Stimulated activated CD8-positive, alpha-beta memory T cell treated with anti-CD3 and anti-CD28 coated beads, Interleukin-15, amount 100 ng/mL, for 1 hour (primary cell): ENCODE measurements around the gene DPYSL5.
"Not testable (repeated sequence)": the region's sequence is repeated elsewhere in the genome, so short reads cannot be mapped to it uniquely, and the experiment has no call there.

Experiments
- DNase-seq: peaks from one replicate; pipeline ENCODE4 v3.0.0-alpha.2; 2020; ENCODE audit warnings: low read depth

DPYSL5 gene

DNA sequence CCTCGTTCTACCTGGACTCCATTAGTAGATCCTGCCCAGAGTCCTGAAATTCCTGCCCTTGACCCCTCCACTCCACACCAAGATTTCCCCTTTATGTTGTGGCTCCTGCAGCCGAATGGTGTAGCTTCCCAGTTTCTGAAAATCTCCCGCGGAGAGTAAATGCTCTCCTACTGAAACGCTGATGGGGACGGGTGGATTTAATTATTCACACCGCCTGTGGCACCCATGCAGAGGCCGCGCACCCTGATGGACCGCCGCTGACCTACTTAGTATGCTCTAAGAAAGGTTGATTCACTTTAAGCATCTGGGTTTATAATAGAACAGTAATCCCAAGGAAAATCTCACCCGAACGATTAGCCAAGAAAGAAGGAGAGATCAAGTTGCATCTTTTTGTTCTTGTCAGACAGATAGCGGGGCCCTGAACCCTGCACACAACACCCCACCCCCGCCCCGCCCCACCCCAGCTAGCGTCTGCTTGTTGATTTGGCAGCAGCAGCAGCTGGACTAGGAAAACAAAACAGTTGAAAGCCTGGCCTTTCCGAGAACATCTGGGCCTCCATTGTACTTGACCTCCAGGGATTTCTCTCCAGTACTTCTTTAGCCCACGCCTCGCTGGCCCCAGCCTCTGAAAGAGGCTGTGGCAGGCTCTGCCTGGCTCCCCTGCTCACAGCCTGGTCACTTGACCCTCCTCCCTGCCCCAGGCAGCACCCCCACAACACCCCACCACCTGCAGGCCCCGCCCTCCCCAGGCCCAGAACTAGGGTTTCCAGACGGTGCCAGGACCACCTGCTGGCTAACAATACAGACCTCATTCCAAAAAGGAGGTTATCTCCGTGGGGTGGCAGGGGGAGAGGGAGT lies 53.6 kb downstream of the DPYSL5 start:
- DNase-seq: no peak

DNA sequence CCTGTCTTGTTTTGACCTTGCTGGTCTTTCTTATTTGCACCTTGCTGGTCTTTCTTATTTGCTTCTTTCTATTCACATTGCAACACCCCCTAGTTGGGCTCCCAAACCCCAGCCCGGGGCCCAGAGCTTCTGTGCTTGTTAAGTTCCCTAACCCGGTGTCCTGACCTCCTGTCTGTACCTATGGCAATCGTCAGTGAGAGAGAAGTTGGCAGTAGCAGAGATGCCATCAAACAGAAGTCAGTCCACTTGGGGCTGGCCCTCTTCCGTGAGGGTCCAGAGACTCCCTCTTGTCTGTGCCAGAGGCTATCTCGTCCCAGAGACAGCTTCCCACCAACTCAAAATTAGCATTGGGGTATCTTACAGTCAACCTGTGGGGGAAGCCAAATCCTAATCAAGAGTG lies 55.7 kb downstream of the DPYSL5 start:
- no peak for DNase-seq

DNA sequence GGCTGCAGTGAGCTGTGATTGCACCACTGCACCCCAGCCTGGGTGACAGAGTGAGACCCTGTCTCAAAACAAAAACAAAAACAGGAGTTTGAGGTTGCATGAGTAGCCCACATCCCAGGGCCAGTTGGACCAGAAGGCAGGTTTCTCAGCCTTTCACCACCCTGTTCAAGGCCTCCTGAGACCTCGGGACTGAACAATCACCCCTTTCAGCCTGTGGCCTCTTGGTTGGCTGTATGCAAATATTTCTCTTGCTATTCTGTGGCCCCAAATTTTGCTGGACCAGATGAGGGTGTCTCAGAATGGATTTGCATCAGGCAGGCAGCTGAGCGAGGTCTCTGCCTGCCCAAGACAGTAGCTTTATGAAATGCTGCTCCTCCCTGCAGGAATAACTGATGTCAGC lies 56.9 kb downstream of the DPYSL5 start:
- no peak for DNase-seq

DNA sequence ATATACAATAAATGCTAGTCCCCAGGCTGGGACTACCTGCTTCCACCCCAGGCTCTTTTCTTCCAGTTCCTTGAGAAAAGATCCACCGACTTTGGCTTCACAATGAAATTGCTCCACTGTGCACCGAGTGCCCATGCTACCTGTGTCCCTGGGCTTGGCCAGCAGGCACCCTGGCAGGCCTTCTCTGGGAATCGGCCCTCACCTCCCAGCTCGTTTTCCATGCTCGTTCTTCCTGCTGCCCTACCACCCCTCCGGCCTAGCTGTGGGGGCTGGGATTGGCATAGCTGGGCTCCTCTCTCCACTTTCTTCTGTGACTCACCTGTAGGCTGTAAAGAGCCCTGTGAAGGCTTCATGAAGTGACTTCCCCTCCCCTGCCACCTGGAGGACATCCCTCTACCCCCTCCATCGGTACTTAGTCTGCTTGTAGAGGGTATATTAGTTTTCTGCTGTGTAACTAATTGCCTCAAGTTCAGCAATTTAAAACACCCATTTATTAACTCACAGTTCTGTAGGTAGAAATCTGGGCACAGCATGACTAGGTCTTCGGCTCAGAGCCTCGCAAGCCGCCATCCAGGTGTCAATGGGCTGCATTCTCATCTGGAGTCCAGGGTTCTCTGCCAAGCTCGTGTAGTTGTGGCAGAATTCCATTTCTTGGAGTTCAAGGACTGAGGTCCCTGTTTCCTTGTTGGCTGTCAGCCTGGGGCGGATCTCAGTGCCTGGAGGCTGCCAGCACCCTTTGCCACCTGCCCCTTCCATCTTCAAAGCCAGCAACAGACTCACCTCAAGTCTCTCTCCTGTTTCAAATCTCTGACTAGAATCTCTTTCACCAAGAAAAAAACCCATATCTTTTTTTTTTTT lies 57.6 kb downstream of the DPYSL5 start:
- DNase-seq: no peak

DNA sequence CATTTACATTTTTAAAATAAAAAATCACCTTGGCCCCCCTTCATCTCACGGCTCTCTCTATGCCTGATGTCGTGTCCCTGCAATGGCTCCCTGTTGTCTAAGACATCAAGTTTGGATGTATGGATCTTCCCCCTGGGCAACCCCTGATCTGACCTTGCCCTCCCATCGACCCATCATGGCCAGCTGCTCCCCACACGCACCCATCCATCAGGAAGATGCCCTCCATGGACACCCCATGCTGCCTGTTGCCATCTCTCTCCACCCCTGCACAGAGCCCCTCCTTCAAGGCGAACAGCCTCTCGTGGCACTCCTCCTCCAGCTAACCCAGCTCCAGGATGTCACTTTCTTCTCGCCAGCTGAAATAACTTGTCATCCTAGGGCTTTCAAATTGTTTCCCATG lies 59.5 kb downstream of the DPYSL5 start:
- DNase-seq: no peak

DNA sequence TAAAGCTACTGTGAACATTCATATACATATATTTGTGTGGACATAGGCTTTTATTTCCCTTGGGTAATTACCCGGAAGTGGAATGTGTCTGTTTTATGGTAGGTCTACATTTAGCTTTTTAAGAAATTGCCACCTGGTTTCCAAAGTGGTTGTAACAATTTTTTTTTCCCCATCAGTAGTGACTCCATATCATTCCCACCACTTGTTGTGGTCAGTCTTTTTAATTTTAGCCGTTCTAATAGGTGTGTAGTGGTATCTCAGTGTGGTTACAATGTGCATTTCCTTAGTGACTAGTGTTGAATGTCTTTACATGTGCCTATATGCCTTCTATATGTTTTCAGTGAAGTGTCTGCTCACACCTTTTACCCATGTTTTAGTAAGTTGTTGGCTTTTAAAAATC lies 62.2 kb downstream of the DPYSL5 start:
- DNase-seq: no peak

DNA sequence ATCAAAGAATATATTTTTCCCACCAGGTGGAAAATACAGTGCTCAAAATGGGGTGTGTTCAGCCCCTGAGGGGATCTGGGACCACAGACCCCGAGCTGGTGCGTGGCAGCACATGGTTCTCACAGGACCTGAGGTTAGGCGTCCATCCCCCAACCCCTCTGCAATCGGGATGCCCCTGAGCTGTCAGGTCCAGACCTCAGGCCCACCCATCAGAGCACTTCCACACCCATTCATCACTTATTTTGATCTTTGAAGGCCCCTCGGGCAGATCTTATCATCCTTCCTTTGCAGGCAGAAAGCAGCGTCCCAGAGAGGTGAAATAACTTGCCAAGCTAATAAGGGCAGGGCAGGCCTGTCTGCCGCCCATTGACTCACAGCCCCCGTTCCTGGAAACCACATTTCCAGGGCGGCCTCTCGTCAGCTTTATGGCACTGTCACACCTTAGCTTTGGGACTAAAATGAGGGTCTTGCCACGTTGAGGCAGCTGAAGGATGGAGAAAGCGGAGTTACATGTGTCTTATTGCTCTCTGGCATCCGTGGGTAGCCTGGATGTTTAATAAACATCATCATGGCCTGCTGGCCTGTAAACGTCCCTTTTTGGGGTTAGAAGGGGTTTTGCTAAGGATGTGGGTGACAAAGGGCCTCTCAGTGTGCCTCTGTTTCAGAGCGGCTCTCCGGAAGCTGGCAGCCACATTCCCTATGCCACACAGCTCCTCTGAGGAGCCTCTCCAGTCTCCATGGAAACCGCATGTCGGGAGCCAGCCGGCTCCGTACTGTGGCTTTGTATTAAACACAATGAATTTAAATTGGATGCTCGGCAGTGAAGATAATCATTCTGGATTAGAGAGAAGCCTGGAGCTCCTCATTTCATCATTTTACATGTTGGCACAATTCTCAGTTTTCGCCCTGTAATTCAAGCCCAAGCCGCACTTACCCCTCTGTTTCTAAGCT lies 64.3 kb downstream of the DPYSL5 start:
- DNase-seq: no peak

DNA sequence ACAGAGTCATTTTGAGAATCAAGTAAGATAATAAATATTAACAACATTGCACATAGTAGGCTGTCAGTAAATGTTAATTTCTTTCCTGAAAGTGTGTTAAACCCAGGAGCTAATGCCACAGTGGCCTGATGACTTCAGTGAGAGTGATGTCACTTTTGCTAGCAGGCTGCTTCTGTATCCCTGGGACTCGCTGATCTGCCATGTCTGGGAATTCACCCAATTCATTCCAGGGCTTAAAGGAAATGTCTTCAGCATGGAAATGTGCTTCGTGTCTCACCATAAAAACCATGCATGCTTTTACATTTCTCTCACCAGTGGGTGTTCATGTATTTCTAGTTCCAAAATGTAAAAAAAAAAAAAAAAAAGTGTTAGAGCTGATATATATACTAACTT lies 65.7 kb downstream of the DPYSL5 start:
- DNase-seq: no peak

DNA sequence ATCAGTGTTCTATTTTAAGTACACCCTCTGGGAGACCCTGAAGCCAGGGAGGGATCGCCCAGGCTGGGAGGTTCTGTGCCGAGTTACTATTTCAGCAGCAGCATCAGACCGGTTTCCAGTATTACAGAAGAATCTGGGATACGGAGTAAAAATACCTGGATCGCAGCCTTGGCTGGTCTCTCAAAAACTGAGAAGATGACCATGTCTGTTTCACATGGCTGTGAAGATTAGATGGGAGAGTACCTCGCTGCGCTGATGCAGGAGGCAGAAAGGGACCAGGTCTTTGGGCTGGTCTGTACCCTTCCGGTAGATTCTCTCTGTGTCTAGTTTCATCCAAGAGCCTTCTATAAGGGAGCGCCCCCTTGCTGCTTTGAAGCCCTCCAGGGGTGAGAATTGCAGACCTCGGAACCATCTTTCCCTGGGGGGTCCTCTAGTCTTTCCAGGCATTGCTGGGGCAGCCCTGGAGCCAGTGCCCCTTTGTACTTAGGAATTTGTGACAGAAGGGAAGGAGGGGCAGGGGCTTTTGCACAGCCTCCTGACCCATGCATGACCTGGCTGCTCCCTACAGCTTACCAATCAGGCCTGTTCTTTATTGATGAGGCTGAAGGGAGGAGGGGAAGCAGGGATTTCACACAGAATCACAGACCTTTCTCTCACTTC lies 66.2 kb downstream of the DPYSL5 start:
- no peak for DNase-seq

DNA sequence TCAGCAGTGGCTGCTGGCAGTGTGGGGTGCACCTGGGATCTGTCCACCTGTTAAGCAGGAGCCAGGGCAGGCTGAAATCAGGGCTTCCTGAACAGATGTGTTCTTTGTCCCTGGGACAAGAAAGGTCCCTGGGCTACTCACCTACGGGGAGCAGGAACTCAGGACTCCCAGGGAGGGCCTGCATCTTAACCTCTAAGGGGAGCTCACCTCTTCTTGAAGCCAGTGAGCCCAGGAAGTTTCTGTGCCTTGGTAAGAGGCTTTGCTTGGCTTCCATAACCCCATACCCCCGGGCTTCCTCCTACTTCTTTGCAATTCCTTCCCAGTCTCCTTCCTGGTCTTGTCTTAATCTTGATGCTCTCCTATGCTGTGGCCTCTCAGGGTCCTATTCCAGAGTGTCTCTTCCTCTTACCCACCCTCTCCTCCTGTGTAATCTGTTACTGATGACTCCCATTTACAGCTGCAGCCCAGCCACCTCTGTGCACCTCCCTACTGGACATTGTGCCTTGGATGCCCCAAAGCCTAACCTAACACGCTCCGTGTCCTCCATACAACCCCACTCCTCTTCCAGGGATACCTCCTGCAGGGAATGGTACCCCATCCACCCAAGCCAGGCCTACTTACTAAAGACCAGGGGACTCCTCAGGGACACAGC lies 66.9 kb downstream of the DPYSL5 start:
- DNase-seq: no peak

DNA sequence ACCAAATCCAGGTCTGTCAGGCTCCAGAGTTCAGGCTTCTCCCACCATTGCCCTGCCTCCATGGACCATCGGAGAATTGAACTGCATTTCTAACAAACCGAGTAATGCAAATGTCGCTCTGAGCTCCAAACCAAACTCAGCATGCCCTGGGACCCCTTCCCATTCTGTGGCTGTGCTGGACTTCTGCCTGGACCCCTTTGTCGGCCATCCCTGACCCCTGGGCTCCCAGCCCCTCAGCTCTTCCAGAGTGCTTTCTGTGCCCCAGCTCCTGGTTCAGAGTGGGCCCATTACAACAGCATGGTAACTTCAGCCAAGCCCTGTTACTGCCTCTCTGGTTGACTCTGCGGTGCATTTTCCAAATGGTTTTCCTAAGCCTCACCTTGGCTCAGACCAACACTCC lies 67.4 kb downstream of the DPYSL5 start:
- no peak for DNase-seq

DNA sequence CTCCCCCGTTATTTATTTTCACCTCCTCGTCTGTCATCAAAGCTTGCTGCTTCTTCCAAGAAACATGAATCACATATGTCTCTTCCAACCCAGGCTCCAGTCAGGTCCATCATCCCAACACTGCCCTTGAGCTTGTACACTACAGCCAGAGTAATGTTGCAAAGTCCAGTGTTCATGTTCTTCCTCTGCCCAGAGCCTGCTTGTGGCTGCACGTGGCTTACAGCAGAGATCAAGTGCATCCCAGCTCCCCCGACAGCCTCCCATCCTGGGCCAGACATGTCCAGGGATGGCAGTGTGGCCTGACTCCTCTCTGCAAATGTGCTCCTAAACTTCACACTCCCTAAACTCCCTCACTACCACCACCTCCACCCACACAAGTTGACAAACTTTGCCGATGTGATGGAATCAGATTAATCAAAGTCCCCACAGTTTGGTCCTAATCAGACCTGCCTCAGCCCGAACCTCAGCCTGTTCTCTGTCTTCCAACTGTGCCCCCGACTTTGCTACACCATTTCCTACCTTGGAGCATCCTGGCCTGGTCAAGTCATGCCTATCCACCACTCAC lies 68.3 kb downstream of the DPYSL5 start:
- DNase-seq: no peak

DNA sequence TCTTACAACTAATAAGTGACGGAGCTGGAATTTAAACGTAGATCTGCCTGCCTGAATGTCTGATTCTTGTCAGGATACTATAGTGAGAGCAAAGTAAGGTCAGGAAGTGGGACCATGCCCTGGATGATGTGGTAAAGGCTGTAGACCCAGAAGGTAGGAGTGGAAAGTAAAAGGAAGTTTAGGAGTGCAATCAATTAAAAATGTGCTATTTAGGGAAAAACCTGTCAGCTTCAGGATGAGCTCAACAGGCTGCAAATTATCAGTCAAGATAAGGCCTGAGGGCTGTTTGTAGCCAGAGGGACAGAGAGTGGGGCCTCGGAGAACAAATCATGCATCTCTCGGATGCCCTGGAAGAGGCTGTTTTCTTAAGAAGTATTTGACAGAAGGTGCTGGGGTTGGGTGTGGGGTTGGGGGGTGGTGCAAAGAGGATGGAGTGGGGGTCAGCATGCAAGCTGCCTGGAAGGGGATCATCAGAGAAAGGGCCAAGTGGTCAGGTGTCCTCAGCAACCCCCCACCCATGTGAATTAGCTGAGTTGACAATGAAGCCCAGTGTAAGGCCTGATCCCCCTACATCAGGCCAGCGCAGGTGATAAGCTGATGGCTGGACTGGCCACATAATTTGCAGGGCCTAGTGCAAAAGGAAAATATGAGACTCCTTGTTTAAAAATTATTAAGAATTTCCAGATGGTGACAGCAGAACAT lies 69.4 kb downstream of the DPYSL5 start:
- no peak for DNase-seq

DNA sequence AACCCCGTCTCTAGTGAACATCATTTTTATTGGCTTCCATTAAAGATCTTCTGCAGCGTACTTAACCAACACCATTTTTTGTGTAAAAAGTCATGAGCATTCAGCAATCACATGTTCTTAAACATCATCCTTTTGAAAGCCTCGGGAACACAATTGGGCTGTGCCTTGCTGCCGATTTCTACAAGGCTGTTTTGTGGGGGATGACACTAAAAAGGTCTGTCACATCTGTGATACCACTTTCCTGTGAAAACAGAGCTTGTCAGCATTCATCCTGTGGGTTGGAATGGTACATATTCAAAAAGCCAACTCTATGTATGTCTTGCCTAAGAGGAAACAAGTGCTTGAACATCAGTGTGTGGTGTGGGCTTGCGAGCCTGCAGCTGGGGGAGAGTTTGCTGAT lies 73.4 kb downstream of the DPYSL5 start:
- no peak for DNase-seq

DNA sequence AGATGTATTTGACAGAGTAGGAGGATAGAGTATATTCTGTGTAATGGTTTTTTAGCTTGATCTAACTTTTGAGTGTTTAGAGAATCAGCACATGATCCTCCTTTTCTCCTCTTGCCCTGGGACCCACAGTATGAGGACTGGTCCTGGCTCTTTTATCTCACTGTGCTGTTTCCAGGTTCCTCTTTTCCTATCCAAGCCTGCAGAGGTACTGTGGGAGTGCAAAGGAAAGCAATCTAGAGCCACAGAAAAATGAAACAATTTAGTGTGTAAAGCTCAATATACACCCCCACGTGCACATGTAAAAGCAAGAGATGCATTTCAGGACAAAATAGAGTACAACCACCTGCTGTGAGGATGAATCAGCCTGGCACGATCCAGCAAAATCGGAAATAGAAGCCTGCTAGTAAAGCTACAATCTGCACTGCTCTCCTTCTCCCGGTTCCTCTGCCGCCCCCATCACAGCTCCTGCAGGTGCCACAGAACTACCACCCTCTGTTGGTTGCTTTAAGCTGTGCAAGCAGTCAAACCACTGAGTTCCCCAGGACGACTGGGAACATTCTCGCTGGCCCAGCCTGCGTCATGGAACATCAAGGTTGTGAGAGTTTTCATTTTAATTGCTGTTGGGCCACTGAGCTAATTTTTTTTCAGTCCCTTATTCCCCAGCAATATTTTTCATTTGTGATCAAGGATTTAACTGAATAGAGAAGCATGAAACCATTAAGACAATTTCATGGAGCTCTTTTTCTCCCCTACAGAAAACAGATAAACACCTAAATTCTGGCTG lies 74.7 kb downstream of the DPYSL5 start:
- peak; percentile 4 for DNase-seq

DNA sequence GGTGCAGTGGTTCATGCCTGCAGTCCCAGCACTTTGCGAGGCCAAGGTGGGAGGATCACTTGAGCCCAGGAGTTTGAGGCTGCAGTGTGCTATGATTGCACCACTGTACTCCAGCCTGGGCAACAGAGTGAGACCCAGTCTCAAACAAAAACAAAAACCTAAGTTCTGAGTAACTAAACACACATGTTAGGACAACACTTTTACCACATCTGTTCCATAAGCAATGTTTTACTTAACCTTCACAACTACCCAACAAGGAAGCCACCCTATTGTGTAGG lies 75.2 kb downstream of the DPYSL5 start:
- DNase-seq: not testable (repeated sequence)

DNA sequence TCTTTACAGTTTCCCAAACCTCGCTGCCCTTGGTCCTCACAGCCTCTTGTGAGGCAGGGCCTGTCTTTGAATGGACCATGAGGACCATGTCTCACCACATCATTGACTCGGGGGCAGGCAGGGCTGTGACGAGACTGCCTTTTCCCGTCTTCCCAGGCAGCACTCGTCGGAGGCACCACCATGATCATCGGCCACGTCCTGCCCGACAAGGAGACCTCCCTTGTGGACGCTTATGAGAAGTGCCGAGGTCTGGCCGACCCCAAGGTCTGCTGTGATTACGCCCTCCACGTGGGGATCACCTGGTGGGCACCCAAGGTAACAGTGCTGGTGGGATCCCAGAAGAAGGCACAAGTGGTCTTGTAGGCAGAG lies 76.8 kb downstream of the DPYSL5 start:
- no peak for DNase-seq

DNA sequence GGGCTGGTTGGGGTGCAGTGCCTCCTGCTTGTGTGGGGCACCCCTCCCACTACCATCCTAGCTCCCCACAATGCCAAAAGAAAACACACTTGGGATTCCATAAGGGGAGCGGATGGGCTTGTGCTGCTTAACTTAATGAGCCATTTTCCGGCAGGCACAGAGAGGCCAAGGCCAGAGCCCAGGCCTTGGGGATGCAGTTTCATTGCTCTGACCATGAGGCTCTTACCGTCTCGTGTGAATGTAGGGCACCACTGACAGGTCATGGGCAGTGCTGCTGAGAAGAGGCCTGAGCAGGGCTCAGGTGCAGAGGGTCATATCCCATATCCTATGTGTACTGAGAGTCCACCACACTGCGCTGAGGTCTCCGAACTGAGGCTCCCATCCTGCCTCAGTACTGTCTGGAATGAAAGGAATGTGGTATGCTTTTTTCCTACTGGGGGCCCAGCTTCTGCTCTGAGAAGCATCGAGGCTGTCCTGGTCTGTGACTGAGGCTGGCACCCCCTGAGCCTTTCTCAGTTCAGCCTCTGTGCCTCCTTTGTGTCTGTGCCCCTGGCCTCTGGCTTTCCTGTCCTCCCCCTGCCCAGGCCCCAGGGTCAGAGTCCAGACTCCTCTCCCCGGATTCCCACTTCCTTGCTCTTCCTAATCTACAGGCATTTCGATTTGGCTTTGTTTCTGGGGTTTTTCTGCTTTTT lies 77.3 kb downstream of the DPYSL5 start:
- no peak for DNase-seq

DNA sequence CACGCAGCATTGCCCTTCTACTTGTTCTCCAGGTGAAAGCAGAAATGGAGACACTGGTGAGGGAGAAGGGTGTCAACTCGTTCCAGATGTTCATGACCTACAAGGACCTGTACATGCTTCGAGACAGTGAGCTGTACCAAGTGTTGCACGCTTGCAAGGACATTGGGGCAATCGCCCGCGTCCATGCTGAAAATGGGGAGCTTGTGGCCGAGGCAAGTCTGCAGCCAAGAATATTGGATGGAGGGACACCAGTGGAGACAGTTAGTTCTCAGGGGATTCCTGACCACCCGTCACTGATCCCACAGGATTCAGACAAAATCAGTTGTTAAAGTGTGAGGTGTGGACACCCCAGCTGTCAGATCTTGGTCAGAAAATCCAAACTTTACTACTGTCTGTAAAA lies 79.3 kb downstream of the DPYSL5 start:
- no peak for DNase-seq
